ENCODE measurements around the gene VHLL. TPM values are rescaled to one million over a fixed set of nuclear protein-coding genes. Genes with fewer than 3 reads are reported as not detected.

The VHLL gene
- total and polyA plus RNA-seq, 10 of the 15 experiments (the other 5 are each of a cell fraction or from before 2014, with no cell fraction given): 0.23 TPM; not detected in 9

- no peak for TF ChIP-seq CEBPZ (IDR thresholded peaks at IDR 0.05; ENCODE audit: low read depth, low read length)
- TF ChIP-seq SIN3A (IDR thresholded peaks at IDR 0.05; ENCODE audit: low read depth, low read length): peak; percentile 96
- no peak for TF ChIP-seq FOXM1 (IDR thresholded peaks at IDR 0.05; ENCODE audit: low read depth, low read length)
- TF ChIP-seq SMARCA5 (IDR thresholded peaks at IDR 0.05): no peak
- no peak for TF ChIP-seq GABPA (IDR thresholded peaks at IDR 0.05; ENCODE audit: low read depth)
- TF ChIP-seq SIX5 (IDR thresholded peaks at IDR 0.05; ENCODE audit: low read depth, low read length, severe bottlenecking): no peak
- no peak for TF ChIP-seq BACH1 (IDR thresholded peaks at IDR 0.05; ENCODE audit: borderline replicate concordance)
- TF ChIP-seq BMI1 (IDR thresholded peaks at IDR 0.05; ENCODE audit: borderline replicate concordance): no peak
- TF ChIP-seq STAT1 (conservative IDR thresholded peaks at IDR 0.05): no peak
- no peak for TF ChIP-seq SMAD1 (IDR thresholded peaks at IDR 0.05; ENCODE audit: low read depth, partially characterized antibody)
- no peak for TF ChIP-seq BCL11A (IDR thresholded peaks at IDR 0.05; ENCODE audit: low read depth, low read length)
Measured at GRCh38 chr1:156295391-156295947, 3.6 kb downstream of the VHLL start, which contains the start of gene GLMP (continued).

Measured in GM12878 (cell line).